Measurements from ENCODE around the gene SOCS6. TPM values are rescaled to one million over a fixed set of nuclear protein-coding genes. Genes with fewer than 3 reads are reported as not detected.

The SOCS6 gene
- polyA plus RNA-seq, 3 donors, result 4.8 to 6.1 (median 4.8) TPM

DNA sequence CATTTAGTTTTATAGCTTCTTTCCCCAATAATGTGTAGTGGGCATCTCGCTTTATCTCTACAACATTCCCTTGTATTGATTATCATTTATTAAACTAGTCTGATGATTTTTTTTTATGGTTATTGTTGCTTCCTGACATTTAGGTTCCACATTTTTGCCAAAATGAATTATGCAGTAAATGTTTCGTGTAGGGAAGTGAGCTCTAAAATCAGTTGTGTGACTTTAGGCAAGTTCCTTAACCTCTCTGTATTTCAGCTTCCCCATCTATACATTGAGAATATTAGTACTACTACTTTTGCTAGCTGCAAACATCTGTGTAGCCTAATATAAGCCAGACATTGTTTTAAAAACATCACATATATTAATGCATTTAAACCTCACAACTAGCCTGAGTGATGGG is 22.9 kb downstream of the SOCS6 start:
- DNase-seq, result no peak
- TF ChIP-seq, protein P1, sequence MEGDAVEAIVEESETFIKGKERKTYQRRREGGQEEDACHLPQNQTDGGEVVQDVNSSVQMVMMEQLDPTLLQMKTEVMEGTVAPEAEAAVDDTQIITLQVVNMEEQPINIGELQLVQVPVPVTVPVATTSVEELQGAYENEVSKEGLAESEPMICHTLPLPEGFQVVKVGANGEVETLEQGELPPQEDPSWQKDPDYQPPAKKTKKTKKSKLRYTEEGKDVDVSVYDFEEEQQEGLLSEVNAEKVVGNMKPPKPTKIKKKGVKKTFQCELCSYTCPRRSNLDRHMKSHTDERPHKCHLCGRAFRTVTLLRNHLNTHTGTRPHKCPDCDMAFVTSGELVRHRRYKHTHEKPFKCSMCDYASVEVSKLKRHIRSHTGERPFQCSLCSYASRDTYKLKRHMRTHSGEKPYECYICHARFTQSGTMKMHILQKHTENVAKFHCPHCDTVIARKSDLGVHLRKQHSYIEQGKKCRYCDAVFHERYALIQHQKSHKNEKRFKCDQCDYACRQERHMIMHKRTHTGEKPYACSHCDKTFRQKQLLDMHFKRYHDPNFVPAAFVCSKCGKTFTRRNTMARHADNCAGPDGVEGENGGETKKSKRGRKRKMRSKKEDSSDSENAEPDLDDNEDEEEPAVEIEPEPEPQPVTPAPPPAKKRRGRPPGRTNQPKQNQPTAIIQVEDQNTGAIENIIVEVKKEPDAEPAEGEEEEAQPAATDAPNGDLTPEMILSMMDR (IDR thresholded peaks at IDR 0.05), result no peak
- intact Hi-C loops (cut with micrococcal nuclease), result no loop called here
- Histone ChIP-seq H2AFZ (ENCODE audit: insufficient read depth, low read depth, low read length, poor library complexity, severe bottlenecking) (no peak overlapping the region), H3K9ac (ENCODE audit: insufficient read depth, low read length, poor library complexity, severe bottlenecking) (no peak overlapping the region), H3K4me1 (ENCODE audit: control insufficient read depth in 1 of 2, insufficient read depth in 2 of 2, low read length in 2 of 2) (peaks cover 15 to 23% of the 10 kb centered on the region in 2 donors), H3K4me2 (replicated peaks; ENCODE audit: extremely low read depth, low read length, poor library complexity, severe bottlenecking) (no peak overlapping the region), H3K27me3 (ENCODE audit: control insufficient read depth in 2 of 2, insufficient read depth in 2 of 2, low read length in 2 of 2) (no peaks in the 10 kb centered on the region), H3K79me2 (ENCODE audit: insufficient read depth, low read length) (peaks cover 100% of the 10 kb centered on the region), H4K20me1 (ENCODE audit: insufficient read depth, low read length) (peaks cover 77% of the 10 kb centered on the region), H3K4me3 (replicated peaks in 1 of 3; ENCODE audit: low read depth in 2 of 3, low read length in 3 of 3) (no peak overlapping the region), H3K9me3 (replicated peaks in 1 of 2; ENCODE audit: control insufficient read depth in 1 of 2, insufficient read depth in 1 of 2, low read length in 2 of 2) (peaks cover 4 to 5% of the 10 kb centered on the region in 2 donors), H3K27ac (ENCODE audit: low read depth in 1 of 2, low read length in 2 of 2) (peak overlapping the region in 1 of 2 donors; percentile 14), H3K36me3 (replicated peaks in 1 of 2; ENCODE audit: control insufficient read depth in 1 of 2, insufficient read depth in 2 of 2, low read length in 2 of 2) (no peaks in the 10 kb centered on the region)
- Mint-ChIP-seq H3K36me3 (peaks cover 0 to 2% of the 10 kb centered on the region in 2 donors), H3K4me1 (peaks cover 32% of the 10 kb centered on the region), H3K9me3 (peaks cover 0 to 9% (median 1%) of the 10 kb centered on the region in 7 donors), H3K27ac (peak overlapping the region in 2 of 7 donors; percentile 35 to 66), H3K27me3 (ENCODE audit: low read depth in 3 of 3) (no peaks in the 10 kb centered on the region), H3K4me3 (no peak overlapping the region)
- WGBS (ENCODE audit: insufficient coverage), result no CpG with 5 or more reads among the region's 2 CpGs

DNA sequence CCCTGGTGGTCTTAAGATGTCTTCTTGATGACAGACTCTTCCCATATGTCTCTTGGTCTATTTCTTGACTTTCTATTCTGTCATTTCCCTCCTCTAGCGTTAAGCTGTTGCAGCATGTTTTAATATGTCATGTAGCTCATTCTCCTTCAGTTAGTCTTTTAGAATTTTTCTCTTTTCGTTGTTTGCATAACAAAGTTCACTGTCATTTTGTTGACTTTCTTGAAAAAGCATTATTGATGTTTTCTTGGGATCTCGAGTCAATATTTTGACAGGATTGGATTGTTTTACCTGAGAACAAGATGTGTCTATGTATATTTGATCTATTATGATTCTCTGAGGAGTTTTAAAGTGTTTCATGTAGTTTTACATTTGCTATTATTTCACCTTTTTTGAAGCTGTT is 24.8 kb downstream of the SOCS6 start:
- DNase-seq, result no peak
- no peak overlapping the region for H3K27ac ChIP-seq (ENCODE audit: low read depth in 1 of 2, low read length in 2 of 2)
- Mint-ChIP-seq H3K36me3 (peaks cover 4 to 5% of the 10 kb centered on the region in 2 donors), H3K27me3 (ENCODE audit: low read depth in 3 of 3) (no peaks in the 10 kb centered on the region), H3K9me3 (peaks cover 0 to 2% (median 0%) of the 10 kb centered on the region in 7 donors), H3K4me1 (peaks cover 32% of the 10 kb centered on the region), H3K27ac (peak overlapping the region in 6 of 7 donors; percentile 66 to 90 (median 80)), H3K4me3 (peak overlapping the region in 1 of 2 donors; percentile 20)
- peaks cover 15 to 23% of the 10 kb centered on the region in 2 donors for H3K4me1 ChIP-seq (ENCODE audit: control insufficient read depth in 1 of 2, insufficient read depth in 2 of 2, low read length in 2 of 2)
- H3K4me3 ChIP-seq (replicated peaks in 1 of 3; ENCODE audit: low read depth in 2 of 3, low read length in 3 of 3), result no peak overlapping the region
- no peaks in the 10 kb centered on the region for H3K36me3 ChIP-seq (replicated peaks in 1 of 2; ENCODE audit: control insufficient read depth in 1 of 2, insufficient read depth in 2 of 2, low read length in 2 of 2)
- no peak overlapping the region for H3K9ac ChIP-seq (ENCODE audit: insufficient read depth, low read length, poor library complexity, severe bottlenecking)
- H3K4me2 ChIP-seq (replicated peaks; ENCODE audit: extremely low read depth, low read length, poor library complexity, severe bottlenecking), result no peak overlapping the region
- peaks cover 97% of the 10 kb centered on the region for H3K79me2 ChIP-seq (ENCODE audit: insufficient read depth, low read length)
- TF ChIP-seq, protein P1 (IDR thresholded peaks at IDR 0.05), result no peak
- peaks cover 75% of the 10 kb centered on the region for H4K20me1 ChIP-seq (ENCODE audit: insufficient read depth, low read length)
- no peaks in the 10 kb centered on the region for H3K9me3 ChIP-seq (replicated peaks in 1 of 2; ENCODE audit: control insufficient read depth in 1 of 2, insufficient read depth in 1 of 2, low read length in 2 of 2)
- intact Hi-C loops (cut with micrococcal nuclease), result no loop called here
- no peaks in the 10 kb centered on the region for H3K27me3 ChIP-seq (ENCODE audit: control insufficient read depth in 2 of 2, insufficient read depth in 2 of 2, low read length in 2 of 2)
- 100% methylated on average over 2 of the region's 3 CpGs for WGBS (ENCODE audit: insufficient coverage)
- H2AFZ ChIP-seq (ENCODE audit: insufficient read depth, low read depth, low read length, poor library complexity, severe bottlenecking), result no peak overlapping the region
